PC-9 (cell line): Measurements from ENCODE around the gene PHACTR4. TPM values are rescaled to one million over a fixed set of nuclear protein-coding genes. Genes with fewer than 3 reads are reported as not detected.

Experiments used
- BruUV-seq: library from RNA; stranded (reverse); fragments of 400-500 nt; replicated peaks from 2 replicates; lab custom pipeline; 2021; lab: Mats Ljungman, UMichigan
- CTCF ChIA-PET: fragments of 300-600 bp; sonication (Branson Sonifier 250); formaldehyde crosslinking; loops from one replicate; lab custom pipeline; 2022; ENCODE audit warnings: antibody characterized with exemption; lab: Charles Lee
- POLR2A ChIA-PET: fragments of 300-600 bp; sonication (Branson Sonifier 250); formaldehyde crosslinking; loops from one replicate; lab custom pipeline; 2022; ENCODE audit warnings: antibody characterized with exemption; ENCODE audit not compliant: unreplicated experiment; lab: Charles Lee
- DNase-seq, 2 experiments: peaks; one replicate each; pipeline versions ENCODE4 v3.0.0 to v3.0.0-alpha.2; 2015 to 2022; ENCODE audit warnings: mixed read lengths in 1 of 2
- H2AFZ ChIP-seq: fragments of 200-600 bp; sonication (generic); 2 replicates; pipeline ENCODE4 v1.8.1; 2017; ENCODE audit warnings: antibody characterized with exemption
- H3F3A ChIP-seq: fragments of 200-600 bp; sonication (generic); 2 replicates; pipeline ENCODE4 v1.8.1; 2017; ENCODE audit warnings: antibody characterized with exemption, mild to moderate bottlenecking, low read depth; ENCODE audit not compliant: insufficient read depth
- H3K27ac ChIP-seq: fragments of 200-600 bp; sonication (generic); 2 replicates; pipeline ENCODE4 v1.6.1; 2016; ENCODE audit warnings: mixed run types
- H3K27me3 ChIP-seq: fragments of 200-600 bp; sonication (generic); 2 replicates; pipeline ENCODE4 v1.6.1; 2016; ENCODE audit warnings: low read depth, mixed run types; ENCODE audit not compliant: insufficient read depth
- H3K36me3 ChIP-seq: fragments of 200-600 bp; sonication (generic); 2 replicates; pipeline ENCODE4 v1.6.1; 2016; ENCODE audit warnings: low read depth, mixed run types
- H3K4me1 ChIP-seq: fragments of 200-600 bp; sonication (generic); replicated peaks from 2 replicates; pipeline ENCODE4 v1.6.1; 2016; ENCODE audit warnings: mixed run types; ENCODE audit not compliant: insufficient read depth
- H3K4me2 ChIP-seq: fragments of 200-600 bp; sonication (generic); 2 replicates; pipeline ENCODE4 v1.6.1; 2017; ENCODE audit warnings: mixed run types
- H3K4me3 ChIP-seq: fragments of 200-600 bp; sonication (generic); 2 replicates; pipeline ENCODE4 v1.6.1; 2016; ENCODE audit warnings: mixed run types
- H3K79me2 ChIP-seq: fragments of 200-600 bp; sonication (generic); 2 replicates; pipeline ENCODE4 v1.6.1; 2017; ENCODE audit warnings: low read depth, mixed run types
- H3K9me2 ChIP-seq: fragments of 200-600 bp; sonication (generic); 2 replicates; pipeline ENCODE4 v1.8.1; 2017; ENCODE audit warnings: mild to moderate bottlenecking; ENCODE audit not compliant: insufficient read depth
- H3K9me3 ChIP-seq: fragments of 200-600 bp; sonication (generic); 2 replicates; pipeline ENCODE4 v1.8.1; 2016; ENCODE audit warnings: low read depth; ENCODE audit not compliant: insufficient read depth
- H4K20me1 ChIP-seq: fragments of 200-600 bp; sonication (generic); 2 replicates; pipeline ENCODE4 v1.8.1; 2017; ENCODE audit not compliant: insufficient read depth
- EZH2 ChIP-seq: fragments of 200-600 bp; sonication (generic); IDR thresholded peaks from 2 replicates; pipeline ENCODE4 v1.8.0; 2017; ENCODE audit warnings: antibody characterized with exemption, low read depth
- intact Hi-C: fragments of 100-400 bp; cut with micrococcal nuclease; formaldehyde crosslinking; loops from one replicate; pipeline ENCODE4 v1.10.0; 2022; ENCODE audit not compliant: unreplicated experiment
- total RNA-seq: library from RNA; stranded (reverse); gene quantifications from 2 replicates; pipeline ENCODE4 v1.2.3, GENCODE V29; 2021
- TF ChIP-seq, protein P1 (sequence below): fragments of 200-600 bp; sonication (generic); conservative IDR thresholded peaks from 2 replicates; pipeline ENCODE4 v1.6.1; 2017; ENCODE audit warnings: mixed run types, antibody characterized with exemption, mild to moderate bottlenecking, moderate library complexity

The PHACTR4 gene
- total RNA-seq, 1 experiment from 2014 or later: 45.1 TPM

DNA sequence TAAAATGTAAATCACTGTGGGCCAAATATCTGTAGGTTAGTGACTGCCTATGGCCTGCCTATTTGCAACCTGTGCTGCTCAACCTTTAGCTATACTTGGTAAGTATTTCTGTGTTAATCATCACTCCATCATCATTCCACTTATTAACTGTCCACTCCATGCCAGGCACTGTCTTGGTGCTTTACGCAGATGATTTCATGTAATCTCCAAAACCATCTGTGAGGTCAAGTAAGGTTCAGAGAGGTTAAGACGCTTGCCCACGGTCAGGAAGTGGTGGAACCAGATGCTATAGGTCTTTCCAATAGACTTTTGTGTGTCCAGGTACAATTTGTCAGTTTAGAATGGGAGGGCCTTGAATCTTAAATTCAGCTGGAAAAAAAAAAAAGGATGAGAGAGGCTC is 10.8 kb upstream of the PHACTR4 start:
- Histone ChIP-seq H3K79me2 (no peaks in the 10 kb centered on the region), H4K20me1 (no peaks in the 10 kb centered on the region), H2AFZ (no peak overlapping the region), H3K4me3 (no peak overlapping the region), H3K27me3 (no peaks in the 10 kb centered on the region), H3K4me1 (peaks cover 14% of the 10 kb centered on the region), H3F3A (peaks cover 8% of the 10 kb centered on the region), H3K36me3 (no peaks in the 10 kb centered on the region), H3K9me2 (no peaks in the 10 kb centered on the region), H3K27ac (no peak overlapping the region), H3K4me2 (no peak overlapping the region), H3K9me3 (no peaks in the 10 kb centered on the region)
- ChIA-PET CTCF (interaction anchor here (0.6 to 1.3 kb wide), 2 partner anchors 110 to 294 kb away, joined by 3 to 7 read pairs; no protein-coding TSS in a partner anchor), POLR2A (no interaction called here)
- intact Hi-C loops: loop anchor here (1.0 to 10.0 kb wide), 2 partner anchors 243 to 516 kb away; no protein-coding TSS in a partner anchor
- no peak for DNase-seq
- TF ChIP-seq, protein P1, sequence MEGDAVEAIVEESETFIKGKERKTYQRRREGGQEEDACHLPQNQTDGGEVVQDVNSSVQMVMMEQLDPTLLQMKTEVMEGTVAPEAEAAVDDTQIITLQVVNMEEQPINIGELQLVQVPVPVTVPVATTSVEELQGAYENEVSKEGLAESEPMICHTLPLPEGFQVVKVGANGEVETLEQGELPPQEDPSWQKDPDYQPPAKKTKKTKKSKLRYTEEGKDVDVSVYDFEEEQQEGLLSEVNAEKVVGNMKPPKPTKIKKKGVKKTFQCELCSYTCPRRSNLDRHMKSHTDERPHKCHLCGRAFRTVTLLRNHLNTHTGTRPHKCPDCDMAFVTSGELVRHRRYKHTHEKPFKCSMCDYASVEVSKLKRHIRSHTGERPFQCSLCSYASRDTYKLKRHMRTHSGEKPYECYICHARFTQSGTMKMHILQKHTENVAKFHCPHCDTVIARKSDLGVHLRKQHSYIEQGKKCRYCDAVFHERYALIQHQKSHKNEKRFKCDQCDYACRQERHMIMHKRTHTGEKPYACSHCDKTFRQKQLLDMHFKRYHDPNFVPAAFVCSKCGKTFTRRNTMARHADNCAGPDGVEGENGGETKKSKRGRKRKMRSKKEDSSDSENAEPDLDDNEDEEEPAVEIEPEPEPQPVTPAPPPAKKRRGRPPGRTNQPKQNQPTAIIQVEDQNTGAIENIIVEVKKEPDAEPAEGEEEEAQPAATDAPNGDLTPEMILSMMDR: no peak
- no TSS peak for BruUV-seq

DNA sequence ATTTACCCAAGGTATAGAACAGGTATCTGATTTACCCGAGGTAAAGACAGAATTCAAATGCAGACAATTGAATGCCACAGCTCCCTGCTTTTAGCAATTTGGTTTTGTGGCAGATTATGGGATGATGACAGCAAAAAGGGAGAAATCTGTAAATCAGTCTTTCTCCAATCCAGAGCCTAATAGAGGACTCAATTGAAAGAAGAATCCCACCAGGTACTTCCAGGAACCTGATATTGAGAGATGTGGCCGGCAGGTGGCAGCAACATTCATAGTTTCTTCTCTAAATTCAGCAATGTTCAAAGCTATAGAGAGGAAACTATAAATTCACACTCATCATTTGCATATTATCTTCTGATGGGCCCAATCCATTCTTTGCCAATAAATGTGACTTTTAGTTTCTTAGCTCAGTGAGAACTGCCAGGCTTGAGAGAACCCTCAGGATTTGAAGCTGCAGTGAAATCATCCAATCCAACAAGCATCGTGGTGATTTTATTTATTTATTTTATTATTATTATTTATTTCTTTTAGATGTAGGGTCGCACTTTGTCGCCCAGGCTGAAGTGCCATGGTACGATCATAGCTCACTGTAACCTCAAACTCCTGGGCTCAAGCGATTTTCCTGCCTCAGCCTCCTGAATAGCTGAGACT is 9.8 kb upstream of the PHACTR4 start:
- H3K36me3 ChIP-seq: no peaks in the 10 kb centered on the region
- H2AFZ ChIP-seq: no peak overlapping the region
- no peaks in the 10 kb centered on the region for H3K79me2 ChIP-seq
- H3K4me1 ChIP-seq: peaks cover 4% of the 10 kb centered on the region; the same call in 1 of the 2 replicates
- intact Hi-C loops: loop anchor here (1.0 to 10.0 kb wide), 2 partner anchors 242 to 515 kb away; no protein-coding TSS in a partner anchor
- no peak overlapping the region for H3K27ac ChIP-seq
- POLR2A ChIA-PET: interaction anchor here (0.6 to 0.7 kb wide), 3 partner anchors 11 to 401 kb away, joined by 3 to 5 read pairs (median 4); no protein-coding TSS in a partner anchor
- H3K4me2 ChIP-seq: no peak overlapping the region
- no TSS peak for BruUV-seq
- no peaks in the 10 kb centered on the region for H3K9me2 ChIP-seq
- no peak overlapping the region for H3K4me3 ChIP-seq
- no peaks in the 10 kb centered on the region for H3K9me3 ChIP-seq
- DNase-seq: peak; percentile 35 to 62
- peaks cover under 1% of the 10 kb centered on the region; the same call in 1 of the 2 replicates for H3F3A ChIP-seq
- CTCF ChIA-PET: interaction anchor here (0.5 to 1.3 kb wide), 8 partner anchors 8 to 243 kb away, joined by 3 to 8 read pairs (median 4); no protein-coding TSS in a partner anchor
- no peaks in the 10 kb centered on the region for H3K27me3 ChIP-seq
- H4K20me1 ChIP-seq: no peaks in the 10 kb centered on the region
- TF ChIP-seq, protein P1: peak; percentile 73
- TF ChIP-seq EZH2: no peak

DNA sequence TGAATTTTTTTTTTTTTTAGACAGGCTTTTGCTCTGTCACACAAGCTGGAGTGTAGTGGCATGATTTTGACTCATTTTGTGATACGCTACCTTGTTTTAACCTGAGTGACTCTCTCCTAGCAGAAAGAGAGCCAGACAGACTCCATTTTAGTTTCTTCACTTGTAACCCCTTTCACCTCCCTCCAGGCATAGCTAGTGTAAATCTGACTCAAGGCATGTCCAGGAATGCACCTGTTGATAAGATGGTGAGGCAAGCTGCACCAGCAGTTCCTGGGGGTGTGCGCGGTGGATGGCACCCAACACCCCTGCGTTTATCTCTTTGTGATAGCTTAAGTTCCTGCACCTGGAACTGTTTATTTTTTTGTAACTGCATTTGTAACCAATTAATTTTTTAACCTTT is 4.7 kb upstream of the PHACTR4 start:
- H2AFZ ChIP-seq: no peak overlapping the region
- no peaks in the 10 kb centered on the region for H3K79me2 ChIP-seq
- ChIA-PET POLR2A (interaction anchor here (0.6 kb wide), 2 partner anchors 149 to 150 kb away, joined by 3 to 19 read pairs; no protein-coding TSS in a partner anchor), CTCF (interaction anchor here (0.7 kb wide), 1 partner anchor 226 kb away, joined by 4 read pairs; no protein-coding TSS in a partner anchor)
- H3K27ac ChIP-seq: no peak overlapping the region
- peaks cover 28% of the 10 kb centered on the region; the same call in 1 of the 2 replicates for H3F3A ChIP-seq
- BruUV-seq: no TSS peak
- intact Hi-C loops: no loop called here
- H3K27me3 ChIP-seq: no peaks in the 10 kb centered on the region
- DNase-seq: no peak
- H3K4me1 ChIP-seq: peaks cover 18% of the 10 kb centered on the region
- H4K20me1 ChIP-seq: no peaks in the 10 kb centered on the region
- no peaks in the 10 kb centered on the region for H3K9me2 ChIP-seq
- no peak for TF ChIP-seq EZH2
- TF ChIP-seq, protein P1: no peak
- no peaks in the 10 kb centered on the region for H3K36me3 ChIP-seq
- no peak overlapping the region for H3K4me2 ChIP-seq
- no peak overlapping the region for H3K4me3 ChIP-seq
- H3K9me3 ChIP-seq: no peaks in the 10 kb centered on the region
